ENCODE data around the gene PPIF.

The PPIF gene

DNA sequence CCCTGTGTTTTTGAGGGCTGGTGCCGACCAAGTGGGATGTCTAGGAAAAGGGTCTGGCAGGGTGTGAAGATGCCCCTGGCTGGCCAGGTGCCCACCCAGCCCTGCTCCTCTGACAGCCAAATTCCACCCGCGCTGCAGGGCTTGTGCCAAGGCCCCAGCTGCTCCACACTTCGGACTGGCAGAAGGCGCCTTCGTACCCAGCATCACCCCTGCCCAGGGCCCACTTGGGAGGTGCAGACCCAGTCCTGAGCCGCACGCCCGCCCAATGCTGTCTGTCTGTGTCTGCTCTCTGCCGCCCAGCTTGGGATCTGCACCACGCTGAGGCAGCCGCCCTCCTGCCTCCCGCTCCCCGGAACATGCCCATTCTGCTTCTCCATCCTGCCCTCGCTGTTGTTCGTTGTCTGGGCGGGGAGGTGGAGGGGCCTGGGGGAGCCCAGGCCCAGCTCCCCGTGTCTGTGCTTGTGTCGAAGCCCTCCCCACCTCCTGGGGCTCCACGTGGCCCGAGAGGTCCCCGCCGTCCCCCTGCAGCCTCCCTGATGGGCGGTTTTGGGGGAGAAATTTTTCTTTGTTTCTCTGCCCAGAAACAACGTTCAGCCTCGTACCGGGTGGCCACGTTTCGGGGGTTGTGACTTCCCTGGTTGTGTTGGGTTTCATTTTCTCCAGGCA is 36.9 kb upstream of the PPIF start:
- Histone ChIP-seq H3K4me1 (ENCODE audit: insufficient read depth, low read length) (no peaks in the 10 kb centered on the region), H3K36me3 (ENCODE audit: insufficient read depth, low read length) (peaks cover 20% of the 10 kb centered on the region), H3K9ac (ENCODE audit: low read depth, low read length) (no peak overlapping the region), H3K9me3 (ENCODE audit: control insufficient read depth, insufficient read depth, low read length) (no peaks in the 10 kb centered on the region)

DNA sequence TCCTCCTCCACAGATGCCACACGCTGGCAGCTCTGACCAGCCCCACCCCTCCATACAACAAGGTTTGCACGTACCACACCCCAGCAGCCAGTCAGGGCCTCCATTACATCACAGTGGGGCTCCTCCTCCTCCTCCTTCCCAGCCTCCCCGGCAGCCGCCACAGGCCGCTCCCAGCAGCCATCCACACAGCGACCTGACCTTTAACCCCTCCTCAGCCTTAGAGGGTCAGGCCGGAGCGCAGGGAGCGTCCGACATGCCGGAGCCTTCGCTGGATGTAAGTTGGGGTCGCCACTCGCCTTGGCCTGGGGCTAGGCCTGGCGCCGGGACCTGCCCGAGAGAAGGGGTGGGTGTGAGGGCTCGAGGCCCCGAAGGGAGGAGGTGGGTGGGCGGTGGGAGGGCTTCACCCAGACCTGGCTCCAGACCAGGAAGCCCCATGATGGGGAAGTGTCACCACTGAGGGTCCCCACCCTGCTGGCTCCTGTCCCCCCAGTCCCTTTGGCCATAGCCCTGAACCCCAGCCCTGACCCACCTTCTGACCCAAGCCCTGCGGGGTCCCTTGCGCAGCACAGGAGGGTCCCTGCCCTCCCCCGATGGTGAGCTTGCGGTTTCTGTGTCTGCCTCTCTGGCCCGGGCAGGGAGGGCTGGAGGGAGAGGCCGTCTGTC is 36.2 kb upstream of the PPIF start:
- Histone ChIP-seq H3K4me1 (ENCODE audit: insufficient read depth, low read length) (no peaks in the 10 kb centered on the region), H3K9me3 (ENCODE audit: control insufficient read depth, insufficient read depth, low read length) (no peaks in the 10 kb centered on the region), H3K36me3 (ENCODE audit: insufficient read depth, low read length) (peaks cover 20% of the 10 kb centered on the region), H3K9ac (ENCODE audit: low read depth, low read length) (no peak overlapping the region)

DNA sequence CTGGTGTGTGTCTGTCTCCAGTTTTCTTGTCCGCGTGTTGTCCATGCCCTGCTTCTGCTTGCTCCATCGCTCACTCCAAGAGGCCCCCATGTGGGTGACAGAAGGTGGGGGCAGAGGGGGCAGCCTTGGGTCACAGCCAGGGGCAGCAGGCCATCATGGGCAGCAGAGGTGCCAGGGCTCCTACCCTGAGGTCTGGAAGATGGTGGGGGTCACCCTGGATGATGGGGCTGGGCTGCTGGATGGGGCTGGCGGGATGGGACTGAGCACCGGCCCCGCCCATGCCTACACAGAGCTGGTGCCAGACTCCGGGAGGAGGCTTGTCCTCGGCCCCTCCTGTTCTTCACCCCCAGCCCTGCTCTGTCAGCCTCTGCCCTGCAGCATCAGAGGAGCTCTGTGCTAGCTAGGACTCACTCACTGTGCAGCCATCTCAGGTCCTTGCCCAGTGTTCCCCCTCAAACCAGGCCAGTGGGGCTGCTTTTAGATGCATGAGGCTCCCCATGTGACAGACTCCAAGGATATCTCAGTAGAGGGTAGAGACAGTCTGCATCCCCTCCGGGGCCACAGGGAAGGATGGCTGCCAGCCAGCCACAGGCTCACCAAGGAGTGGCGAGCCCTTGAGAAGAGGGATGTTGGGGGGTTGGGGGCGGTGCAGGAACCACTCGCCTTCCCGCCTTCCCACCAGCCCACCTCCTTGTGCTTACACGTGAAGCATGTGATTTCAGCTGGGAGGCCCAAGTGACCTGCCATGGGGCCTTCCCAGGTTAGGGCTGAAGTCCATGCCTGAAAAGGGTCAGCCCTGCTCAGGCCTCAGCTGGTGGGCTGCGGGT is 35.5 kb upstream of the PPIF start:
- no peaks in the 10 kb centered on the region for H3K9me3 ChIP-seq (ENCODE audit: control insufficient read depth, insufficient read depth, low read length)
- H3K36me3 ChIP-seq (ENCODE audit: insufficient read depth, low read length) = peaks cover 15% of the 10 kb centered on the region
- no peak overlapping the region for H3K9ac ChIP-seq (ENCODE audit: low read depth, low read length)
- peaks cover 4% of the 10 kb centered on the region; the same call in 1 of the 2 replicates for H3K4me1 ChIP-seq (ENCODE audit: insufficient read depth, low read length)

DNA sequence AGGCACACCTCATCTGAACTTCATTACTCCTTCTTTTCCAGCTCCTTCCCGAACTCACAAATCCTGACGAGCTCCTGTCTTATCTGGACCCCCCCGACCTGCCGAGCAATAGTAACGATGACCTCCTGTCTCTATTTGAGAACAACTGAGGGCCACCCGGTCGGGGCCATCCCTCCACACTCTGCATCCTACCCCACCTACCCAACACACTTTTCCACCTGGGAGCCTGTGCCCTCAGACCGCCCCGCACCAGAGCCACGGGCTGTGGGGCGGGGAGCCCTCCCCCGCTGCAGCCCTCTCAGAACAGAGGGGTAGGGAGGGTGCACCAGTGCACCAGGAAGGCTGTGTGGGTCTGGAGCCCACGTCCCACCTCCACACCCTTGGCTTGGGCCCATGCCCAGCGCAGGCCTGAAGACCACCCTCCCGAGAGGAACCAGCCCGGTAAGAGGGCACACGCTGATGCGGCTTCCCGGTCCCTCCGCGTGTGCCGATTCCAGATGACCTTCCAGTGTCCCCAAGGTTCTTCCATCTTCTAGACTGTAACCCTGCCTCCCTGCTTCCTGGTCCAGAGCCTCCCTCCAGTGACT is 34.6 kb upstream of the PPIF start:
- no peak overlapping the region for H3K9ac ChIP-seq (ENCODE audit: low read depth, low read length)
- peaks cover 12% of the 10 kb centered on the region; the same call in 1 of the 2 replicates for H3K4me1 ChIP-seq (ENCODE audit: insufficient read depth, low read length)
- peaks cover 11% of the 10 kb centered on the region for H3K36me3 ChIP-seq (ENCODE audit: insufficient read depth, low read length)
- H3K9me3 ChIP-seq (ENCODE audit: control insufficient read depth, insufficient read depth, low read length) = no peaks in the 10 kb centered on the region

DNA sequence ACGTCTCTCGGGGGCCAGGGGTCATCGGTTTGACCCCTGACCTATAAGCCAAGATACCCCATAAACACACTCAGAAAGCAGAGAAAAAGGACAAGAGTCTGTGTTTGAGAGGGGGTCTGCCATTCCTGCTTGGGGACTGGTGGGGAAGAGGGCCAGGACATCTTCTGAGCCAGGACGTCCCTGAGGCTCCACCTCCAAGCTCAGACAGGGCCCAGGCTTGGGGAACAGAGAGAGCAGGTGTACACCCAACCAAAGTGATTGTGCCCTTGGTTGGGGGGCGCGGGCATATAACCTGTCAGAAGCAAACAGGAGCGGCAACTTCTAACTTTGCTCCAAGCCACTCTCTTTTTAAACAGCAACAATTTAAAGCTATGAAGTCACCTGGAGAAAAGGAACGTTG is 33.9 kb upstream of the PPIF start:
- no peaks in the 10 kb centered on the region for H3K9me3 ChIP-seq (ENCODE audit: control insufficient read depth, insufficient read depth, low read length)
- peaks cover 19% of the 10 kb centered on the region; the same call in 1 of the 2 replicates for H3K4me1 ChIP-seq (ENCODE audit: insufficient read depth, low read length)
- peaks cover 7% of the 10 kb centered on the region for H3K36me3 ChIP-seq (ENCODE audit: insufficient read depth, low read length)
- H3K9ac ChIP-seq (ENCODE audit: low read depth, low read length) = no peak overlapping the region

DNA sequence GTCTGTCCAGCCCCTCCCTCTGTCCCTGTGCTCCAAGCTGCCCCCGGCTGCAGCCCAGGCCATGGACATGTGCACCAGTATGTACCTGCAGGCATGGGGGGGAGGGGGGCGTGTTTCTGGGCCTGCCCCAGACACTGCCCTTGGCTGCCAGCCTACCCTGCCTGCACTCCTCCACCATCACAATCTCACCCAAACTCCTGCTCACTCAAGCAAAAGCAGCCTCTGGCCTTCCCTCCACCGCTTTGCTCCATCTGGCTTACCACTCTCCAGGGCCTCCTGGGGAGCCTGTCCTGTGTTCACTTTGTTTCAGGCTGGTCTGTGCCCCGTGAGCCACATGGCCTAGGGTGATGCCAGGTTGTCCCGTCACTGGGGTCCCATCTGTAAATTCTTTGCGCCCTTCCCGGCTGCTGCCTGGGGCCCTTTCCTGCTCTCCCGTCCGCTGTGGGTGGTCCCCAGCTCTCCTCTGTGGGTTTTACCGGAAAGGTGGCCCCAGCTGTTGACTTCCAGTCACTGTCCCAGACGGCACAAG is 33.3 kb upstream of the PPIF start:
- H3K9me3 ChIP-seq (ENCODE audit: control insufficient read depth, insufficient read depth, low read length) = no peaks in the 10 kb centered on the region
- H3K36me3 ChIP-seq (ENCODE audit: insufficient read depth, low read length) = peaks cover 7% of the 10 kb centered on the region
- peaks cover 22% of the 10 kb centered on the region; the same call in 1 of the 2 replicates for H3K4me1 ChIP-seq (ENCODE audit: insufficient read depth, low read length)
- no peak overlapping the region for H3K9ac ChIP-seq (ENCODE audit: low read depth, low read length)

DNA sequence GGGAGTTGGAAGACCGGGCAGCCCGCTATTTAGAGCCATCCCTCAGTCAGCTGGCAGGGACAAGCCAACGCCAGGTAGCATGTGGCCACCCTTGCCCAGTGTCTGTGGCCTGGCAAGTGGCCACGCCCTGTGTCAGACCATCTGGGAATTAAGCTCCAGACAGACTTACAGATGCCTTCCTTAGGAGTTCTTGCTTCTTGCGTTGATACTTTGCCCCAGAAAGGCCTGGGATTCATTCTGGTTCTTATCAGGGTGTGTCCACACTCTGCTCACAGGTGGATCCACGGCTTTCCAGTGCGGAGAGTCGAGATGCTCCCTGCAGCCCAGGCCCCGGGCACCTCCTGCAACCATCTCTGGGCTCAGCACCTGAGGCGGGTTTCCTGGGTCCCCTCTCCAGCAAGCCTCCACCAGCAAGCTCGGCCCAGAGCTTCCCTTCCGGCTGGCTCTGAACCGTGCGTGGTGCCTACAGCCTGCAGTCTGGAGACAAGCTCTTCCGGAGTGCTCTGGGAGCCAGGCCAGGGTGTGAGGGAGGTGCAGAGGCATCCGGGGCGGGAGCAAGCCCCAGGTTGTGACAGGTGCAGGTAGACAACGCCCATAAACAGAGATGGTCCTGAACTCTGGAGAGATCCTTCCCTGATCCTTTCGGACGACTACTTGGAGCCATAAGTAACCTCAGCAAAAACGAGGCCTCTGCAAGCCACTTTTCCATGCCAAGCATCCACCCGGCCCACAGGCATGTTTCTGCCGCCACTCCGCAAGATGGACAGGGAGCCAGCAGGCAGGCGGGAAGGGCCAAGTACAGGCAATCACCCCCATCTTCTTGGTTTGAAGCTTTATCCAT is 32.3 kb upstream of the PPIF start:
- Histone ChIP-seq H3K9me3 (ENCODE audit: control insufficient read depth, insufficient read depth, low read length) (no peaks in the 10 kb centered on the region), H3K4me1 (ENCODE audit: insufficient read depth, low read length) (peaks cover 22% of the 10 kb centered on the region; the same call in 1 of the 2 replicates), H3K9ac (ENCODE audit: low read depth, low read length) (no peak overlapping the region), H3K36me3 (ENCODE audit: insufficient read depth, low read length) (peaks cover 7% of the 10 kb centered on the region; the same call in 1 of the 2 replicates)

DNA sequence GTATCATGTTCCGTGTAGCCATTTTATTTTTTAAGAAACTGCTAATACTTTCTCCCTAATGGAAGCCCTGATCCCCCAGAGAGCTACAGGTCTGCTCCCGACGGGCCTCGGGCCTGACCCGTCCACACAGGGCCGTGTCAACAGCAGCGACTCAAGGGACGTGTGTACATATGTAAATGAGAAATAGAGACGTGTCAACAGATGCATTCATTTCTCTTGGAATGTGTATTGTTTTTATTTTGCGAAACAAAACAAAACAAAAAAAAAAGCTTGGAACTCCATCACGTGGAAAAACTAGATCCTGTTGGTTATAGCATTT is 31.7 kb upstream of the PPIF start:
- H3K4me1 ChIP-seq (ENCODE audit: insufficient read depth, low read length) = peaks cover 22% of the 10 kb centered on the region; the same call in 1 of the 2 replicates
- H3K9ac ChIP-seq (ENCODE audit: low read depth, low read length) = no peak overlapping the region
- no peaks in the 10 kb centered on the region for H3K9me3 ChIP-seq (ENCODE audit: control insufficient read depth, insufficient read depth, low read length)
- peaks cover 7% of the 10 kb centered on the region; the same call in 1 of the 2 replicates for H3K36me3 ChIP-seq (ENCODE audit: insufficient read depth, low read length)

DNA sequence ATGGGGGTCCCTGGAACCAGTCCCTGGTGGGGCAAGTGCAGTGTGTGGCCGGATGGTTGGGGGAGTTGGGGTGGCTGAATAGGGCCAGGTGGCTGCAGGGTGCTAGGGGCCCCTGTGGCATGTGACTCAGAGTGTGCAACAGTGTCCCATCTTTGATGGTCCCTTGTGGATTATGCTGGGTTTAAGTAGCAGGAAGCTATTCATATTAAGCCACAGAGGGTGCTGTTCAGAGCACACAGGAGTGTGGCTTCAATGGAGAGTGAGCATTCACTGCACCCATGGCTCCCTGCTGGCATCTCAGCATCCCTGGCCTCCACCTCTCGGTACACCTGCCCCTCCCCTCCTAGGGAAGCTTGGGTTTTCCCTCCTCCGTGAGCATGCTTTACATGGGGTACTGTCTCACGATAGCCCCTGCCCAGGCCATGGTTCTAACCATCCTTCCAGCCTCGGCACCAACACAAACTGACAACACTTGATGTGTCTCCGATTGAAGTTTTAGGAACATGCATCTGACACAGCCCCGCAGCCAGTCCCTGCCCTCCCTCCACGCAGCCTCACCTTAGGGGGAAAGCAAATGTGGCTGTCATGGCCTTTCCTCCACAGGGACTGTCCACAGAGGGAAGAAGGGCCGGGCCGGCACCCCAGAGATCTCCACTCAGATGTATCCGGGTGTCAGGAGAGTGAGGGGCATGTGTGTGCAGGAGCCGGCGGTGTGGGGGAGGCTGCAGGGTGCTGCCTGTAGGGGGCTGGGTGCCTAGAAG is 30.4 kb upstream of the PPIF start:
- Histone ChIP-seq H3K9ac (ENCODE audit: low read depth, low read length) (no peak overlapping the region), H3K36me3 (ENCODE audit: insufficient read depth, low read length) (peaks cover 7% of the 10 kb centered on the region; the same call in 1 of the 2 replicates), H3K9me3 (ENCODE audit: control insufficient read depth, insufficient read depth, low read length) (no peaks in the 10 kb centered on the region), H3K4me1 (ENCODE audit: insufficient read depth, low read length) (peaks cover 22% of the 10 kb centered on the region; the same call in 1 of the 2 replicates)

DNA sequence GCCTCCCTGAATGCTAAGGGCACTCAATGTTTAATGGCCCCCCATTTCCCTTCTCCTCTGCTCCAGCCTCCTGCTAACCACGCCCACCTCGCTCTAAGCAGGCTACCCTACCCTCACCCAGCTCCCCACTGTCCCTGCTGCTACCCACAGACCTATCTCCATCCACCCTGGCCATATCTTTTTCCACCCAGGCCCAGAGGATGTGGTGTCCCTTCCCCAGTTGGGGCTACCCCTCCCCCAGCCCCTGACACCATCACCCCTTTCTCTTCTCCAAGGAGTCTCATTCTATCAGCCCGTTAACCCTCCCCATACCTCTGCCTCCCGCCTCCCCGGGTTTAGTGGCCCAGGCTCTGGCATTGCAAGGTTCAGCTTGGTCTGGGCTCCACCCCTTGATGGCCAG is 28.9 kb upstream of the PPIF start:
- Histone ChIP-seq H3K4me1 (ENCODE audit: insufficient read depth, low read length) (peaks cover 22% of the 10 kb centered on the region; the same call in 1 of the 2 replicates), H3K9ac (ENCODE audit: low read depth, low read length) (no peak overlapping the region), H3K36me3 (ENCODE audit: insufficient read depth, low read length) (peaks cover 2% of the 10 kb centered on the region; the same call in 1 of the 2 replicates), H3K9me3 (ENCODE audit: control insufficient read depth, insufficient read depth, low read length) (no peaks in the 10 kb centered on the region)

DNA sequence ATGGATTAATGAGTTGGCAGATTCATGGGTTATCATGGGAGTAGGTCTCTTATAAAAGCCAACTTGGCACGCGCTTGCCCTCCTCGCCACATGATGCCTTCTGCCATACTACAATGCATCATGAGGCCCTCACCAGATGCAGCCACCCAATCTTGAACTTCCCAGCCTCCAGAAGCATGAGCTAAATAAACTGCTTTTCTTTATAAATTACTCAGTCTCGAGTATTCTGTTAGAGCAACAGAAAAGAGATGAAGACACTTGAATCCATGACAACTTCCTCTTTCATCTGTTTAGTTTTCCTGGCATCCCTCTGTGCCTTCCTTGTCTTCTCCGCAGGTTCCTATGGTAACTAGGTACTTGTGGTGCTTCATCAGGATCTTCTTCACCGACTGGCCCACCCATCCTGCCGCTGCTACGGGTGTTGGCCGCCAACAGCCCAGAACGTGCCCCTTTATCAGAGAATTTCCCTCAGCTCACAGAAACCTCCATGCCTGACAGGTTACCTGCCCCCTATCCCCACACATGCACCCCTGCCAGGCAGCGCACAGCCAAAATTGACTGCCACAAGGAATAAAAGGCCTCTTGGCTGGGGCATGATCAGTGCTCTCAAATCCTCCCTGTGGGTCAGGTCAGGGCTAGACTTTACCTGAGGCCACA is 28.0 kb upstream of the PPIF start:
- no peak overlapping the region for H3K9ac ChIP-seq (ENCODE audit: low read depth, low read length)
- peaks cover 22% of the 10 kb centered on the region; the same call in 1 of the 2 replicates for H3K4me1 ChIP-seq (ENCODE audit: insufficient read depth, low read length)
- no peaks in the 10 kb centered on the region for H3K9me3 ChIP-seq (ENCODE audit: control insufficient read depth, insufficient read depth, low read length)
- H3K36me3 ChIP-seq (ENCODE audit: insufficient read depth, low read length) = no peaks in the 10 kb centered on the region

DNA sequence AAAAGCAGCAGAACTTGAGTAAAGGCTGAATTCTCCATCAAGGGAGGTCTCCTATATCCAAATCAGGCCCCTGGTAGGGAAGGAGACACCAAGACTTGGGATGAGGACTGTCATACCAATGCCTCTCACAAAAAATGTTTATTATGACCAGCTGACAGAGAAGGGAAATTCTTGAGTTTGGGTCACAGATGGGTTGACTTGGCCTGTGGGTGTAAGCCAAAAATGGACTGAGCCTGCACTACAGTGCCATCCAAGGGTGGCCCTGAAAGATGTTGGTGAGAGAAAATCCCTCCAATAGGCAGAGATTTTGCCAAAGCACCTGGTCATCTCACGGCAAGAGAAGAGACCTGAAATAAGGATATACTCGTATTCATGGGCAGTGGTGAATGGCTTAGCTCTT is 27.0 kb upstream of the PPIF start:
- H3K36me3 ChIP-seq (ENCODE audit: insufficient read depth, low read length) = no peaks in the 10 kb centered on the region
- H3K9ac ChIP-seq (ENCODE audit: low read depth, low read length) = no peak overlapping the region
- H3K9me3 ChIP-seq (ENCODE audit: control insufficient read depth, insufficient read depth, low read length) = no peaks in the 10 kb centered on the region
- H3K4me1 ChIP-seq (ENCODE audit: insufficient read depth, low read length) = peaks cover 22% of the 10 kb centered on the region; the same call in 1 of the 2 replicates
